NCI-H446 treated with DMSO at 0.1 percent for 48 hours (cell line): ENCODE measurements around the gene RPTOR.
A peak's percentile ranks its signal among the peaks of the same experiment; 100 is the strongest.
"Not testable (repeated sequence)": the region's sequence is repeated elsewhere in the genome, so short reads cannot be mapped to it uniquely, and the experiment has no call there.

Experiments used
- DNase-seq: peaks from one replicate; lab custom pipeline; 2025; lab: John Stamatoyannopoulos, UW

The RPTOR gene

DNA sequence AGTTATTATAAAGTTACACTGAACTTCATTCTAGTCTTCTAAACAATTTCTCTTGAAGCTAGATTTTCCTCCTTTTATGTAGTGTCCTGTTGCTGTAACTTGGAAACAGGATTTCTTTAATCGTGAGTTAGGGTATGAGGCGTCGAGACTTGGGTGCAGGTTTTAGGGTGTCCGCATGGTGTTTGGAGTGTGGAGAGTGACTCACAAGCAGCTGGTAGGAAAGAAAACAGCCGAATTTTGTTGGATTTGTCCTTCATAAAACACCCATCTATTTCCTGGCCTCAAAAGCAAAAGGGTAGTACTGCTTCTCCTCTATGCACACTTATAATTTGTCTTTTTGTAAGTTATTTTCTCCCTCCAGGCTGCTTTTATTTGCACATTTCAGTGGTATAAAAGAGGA is 1.6 kb downstream of the RPTOR start:
- DNase-seq = no peak

DNA sequence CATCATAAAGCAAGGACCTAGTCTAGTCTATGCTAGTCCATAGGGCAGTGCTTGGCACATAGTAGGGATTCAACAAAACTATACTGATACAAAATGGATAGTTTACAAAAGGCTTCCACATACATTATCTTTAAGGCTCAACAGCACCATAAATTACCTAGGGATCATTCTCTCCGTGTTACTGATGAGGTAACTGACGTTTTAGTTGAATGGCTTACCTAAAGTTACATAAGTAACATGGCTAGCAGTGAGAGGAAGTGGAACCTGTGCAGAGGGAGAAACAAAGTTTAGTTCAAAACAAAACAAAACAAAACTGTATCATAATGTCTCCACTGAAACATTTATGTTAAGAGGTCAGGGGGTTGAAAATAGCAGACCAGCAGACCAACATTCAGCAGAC is 7.9 kb downstream of the RPTOR start:
- no peak for DNase-seq

DNA sequence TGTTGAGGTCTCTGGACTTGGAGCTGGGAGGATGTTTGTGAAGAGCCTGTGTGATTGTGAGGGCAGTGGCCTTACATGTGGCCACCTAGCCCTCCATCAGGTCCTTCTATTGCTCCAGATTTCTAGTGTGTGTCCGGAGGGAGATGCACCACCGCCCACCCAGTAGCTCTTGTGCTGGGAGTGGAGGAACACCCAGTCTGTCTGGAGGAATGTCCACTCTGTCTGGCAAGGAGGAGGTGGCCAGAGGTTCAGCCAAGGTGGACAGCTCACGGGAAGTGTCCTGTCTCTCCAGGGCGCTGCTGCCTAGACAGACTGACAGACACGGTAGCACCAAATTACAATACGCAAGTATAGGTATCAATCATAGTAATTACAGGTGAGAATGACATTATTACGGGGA is 10.6 kb downstream of the RPTOR start:
- no peak for DNase-seq

DNA sequence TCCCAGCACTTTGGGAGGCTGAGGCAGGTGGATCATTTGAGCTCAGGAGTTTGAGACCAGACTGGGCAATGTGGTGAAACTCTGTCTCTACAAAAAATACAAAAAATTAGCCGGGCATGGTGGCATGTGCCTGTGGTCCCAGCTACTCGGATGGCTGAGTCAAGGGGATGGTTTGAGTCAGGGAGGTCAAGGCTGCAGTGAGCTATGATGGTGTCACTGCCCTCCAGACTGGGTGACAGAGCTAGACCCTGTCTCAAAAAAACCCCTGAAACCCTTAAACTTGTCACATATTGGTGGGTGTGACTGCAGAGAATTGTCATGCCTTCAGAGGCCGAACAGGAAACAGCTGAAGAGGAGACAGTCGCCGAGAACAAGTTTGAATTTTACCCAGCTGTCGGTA is 13.4 kb downstream of the RPTOR start:
- no peak for DNase-seq

DNA sequence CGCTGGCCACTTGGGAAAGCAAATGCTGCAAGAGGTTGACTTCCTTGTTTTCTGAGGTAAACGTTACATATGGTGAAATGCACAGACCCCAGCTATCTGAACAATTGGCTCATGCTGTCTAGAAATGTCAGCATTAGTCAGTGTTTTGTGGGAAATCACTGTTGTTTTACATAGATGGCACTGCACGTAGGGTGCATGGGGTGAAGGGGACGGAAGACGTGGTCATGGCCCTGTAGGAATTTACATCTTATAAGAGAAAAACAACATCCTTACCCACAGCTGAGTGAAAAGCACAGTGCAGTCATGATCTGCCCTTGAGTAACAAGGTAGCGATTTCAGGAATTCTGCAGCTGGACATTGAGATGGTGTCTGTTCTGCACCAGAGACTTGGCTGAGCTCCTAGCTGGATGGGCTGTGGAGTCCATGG is 15.2 kb downstream of the RPTOR start:
- DNase-seq = no peak

DNA sequence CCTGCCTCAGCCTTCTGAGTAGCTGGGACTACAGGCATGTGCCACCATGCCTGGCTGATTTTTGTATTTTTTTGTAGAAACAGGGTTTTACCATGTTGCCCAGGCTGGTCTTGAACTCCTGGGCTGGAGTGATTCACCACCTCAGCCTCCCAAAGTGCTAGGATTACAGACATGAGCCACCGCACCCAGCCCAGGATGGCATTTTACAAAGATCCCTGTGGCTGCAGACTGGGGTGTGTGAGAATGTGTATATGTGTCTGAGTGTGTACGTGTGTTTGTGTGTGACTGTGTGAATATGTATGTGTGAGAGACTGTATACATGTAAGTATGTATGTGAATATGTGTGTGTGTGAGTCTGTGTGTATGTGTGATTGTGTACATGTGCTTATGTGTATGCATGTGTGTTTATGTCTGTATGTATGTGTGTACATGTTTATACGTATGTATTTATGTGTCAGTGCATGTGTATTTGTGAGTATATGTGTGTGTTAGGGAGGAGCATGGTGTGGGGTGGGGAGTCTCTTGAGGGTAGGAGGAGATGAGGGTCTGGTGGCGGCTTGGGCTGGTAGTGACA is 17.0 kb downstream of the RPTOR start:
- DNase-seq = no peak

DNA sequence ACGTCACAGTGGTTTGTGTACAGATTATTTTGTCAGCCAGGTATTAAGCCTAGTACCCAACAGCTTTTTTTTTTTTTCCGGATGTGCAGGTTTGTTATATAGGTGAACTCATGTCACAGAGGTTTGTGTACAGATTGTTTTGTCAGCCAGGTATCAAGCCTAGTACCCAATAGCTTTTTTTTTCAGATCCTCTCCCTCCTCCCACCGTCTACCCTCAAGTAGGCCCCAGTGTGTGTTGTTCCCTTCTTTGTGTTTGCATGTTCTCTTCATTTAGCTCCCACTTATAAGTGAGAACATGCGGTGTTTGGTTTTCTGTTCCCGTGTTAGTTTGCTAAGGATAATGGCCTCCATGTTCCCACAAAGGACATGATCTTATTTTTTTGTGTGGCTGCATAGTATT is 19.9 kb downstream of the RPTOR start:
- DNase-seq = no peak

DNA sequence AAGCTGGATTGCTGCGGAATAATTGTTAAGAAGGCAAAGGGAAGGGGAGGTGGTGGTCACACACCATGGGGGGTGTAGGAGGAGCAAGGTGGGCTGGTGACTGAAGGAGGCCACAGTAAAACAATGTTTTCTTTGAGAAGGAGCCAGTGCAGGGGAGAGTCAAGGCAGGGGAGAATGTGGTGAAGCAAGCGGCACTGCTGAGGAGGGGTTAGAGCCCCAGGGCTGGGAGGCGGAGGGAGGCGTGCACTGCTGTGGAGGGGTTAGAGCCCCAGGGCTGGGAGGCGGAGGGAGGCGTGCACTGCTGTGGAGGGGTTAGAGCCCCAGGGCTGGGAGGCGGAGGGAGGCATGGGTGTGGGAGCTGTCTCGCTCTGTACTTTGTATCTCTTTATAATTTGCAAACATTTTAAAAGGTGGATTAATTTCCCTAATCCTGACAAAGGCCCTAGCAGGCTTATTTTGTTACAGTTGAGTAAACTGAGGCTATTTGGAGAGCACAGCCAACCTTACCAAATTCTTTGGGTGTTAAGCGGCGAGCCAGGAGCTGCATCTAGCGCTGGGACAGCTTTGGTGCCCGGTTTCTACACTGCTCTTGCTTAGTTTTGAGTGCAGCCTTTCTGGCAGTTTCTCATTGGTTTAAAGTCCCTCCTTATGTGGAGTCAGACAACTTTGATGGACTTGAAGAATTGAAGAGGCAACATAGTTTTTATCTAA is 20.9 kb downstream of the RPTOR start:
- no peak for DNase-seq

DNA sequence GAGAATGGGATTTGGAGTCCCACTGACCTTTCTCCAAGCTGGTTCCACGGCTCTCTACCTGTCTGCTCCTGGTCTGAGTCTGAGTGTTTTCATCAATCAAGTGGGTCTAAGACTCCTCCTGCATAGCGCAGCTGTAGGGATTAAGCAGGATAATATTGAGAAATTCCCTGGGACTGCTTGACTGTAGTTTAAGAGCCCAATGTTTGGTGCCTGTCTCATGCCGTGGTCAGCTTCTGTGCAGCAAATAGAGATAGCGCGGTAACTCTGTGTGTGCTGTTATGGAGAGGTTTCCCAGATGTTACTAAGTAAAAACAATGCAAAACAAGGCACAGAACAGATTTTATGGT is 21.4 kb downstream of the RPTOR start:
- DNase-seq = no peak

DNA sequence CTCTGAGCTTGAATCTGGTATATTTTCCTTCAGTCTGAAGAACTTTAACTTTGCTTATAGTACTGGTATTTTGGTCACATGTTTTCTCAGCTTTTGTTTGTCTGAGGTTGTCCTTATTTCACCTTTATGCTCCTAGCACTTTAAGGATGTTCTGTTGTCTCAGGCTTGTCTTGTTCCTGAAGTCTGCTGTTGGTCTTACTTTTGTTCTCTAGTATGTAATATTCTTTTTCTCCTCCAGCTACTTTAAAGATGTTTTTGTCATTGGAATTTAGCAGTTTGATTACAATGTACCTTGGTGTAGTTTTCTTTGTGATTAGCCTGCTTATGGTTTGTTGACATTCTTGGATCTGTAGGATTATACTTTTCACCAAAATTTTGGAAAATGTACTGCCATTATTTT is 23.6 kb downstream of the RPTOR start:
- no peak for DNase-seq

DNA sequence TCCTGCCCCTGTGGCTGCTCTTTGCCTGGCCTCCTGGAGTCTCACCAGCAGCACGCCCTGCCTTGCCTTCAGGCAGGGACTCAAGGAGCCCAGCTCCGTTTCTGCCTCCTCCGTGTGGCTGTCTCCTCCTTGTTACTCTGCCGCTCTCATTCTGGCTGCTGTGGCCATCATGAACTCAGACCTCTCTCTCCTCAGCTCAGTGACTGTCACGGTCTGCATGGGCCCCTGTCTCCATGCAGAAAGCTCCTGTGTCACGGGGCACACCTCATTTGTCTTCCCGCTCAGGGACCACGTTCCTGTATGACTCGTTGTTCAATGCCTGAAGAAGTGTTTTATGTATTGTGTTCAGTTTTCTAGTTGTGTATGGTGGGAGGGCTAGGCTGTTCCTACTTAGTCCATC is 25.3 kb downstream of the RPTOR start:
- no peak for DNase-seq

DNA sequence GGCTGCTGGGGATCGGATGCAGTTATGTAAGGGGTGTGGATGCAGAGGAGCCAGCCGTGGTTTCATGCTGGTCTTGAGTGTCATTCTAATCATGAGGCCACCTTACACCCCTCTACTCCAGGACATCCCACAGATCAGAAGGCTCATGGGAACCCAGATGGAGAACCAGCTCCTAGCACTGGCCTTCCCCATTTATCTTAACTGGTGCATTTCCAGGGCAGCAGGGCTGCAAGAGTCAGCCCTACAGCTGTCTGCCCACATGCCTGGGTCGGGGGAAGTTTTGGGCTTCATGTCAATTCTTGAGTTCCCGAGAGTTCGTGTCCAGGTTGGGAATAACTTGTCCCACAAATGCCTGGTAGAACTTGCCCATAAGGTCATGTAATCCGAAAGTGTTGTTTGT is 29.1 kb downstream of the RPTOR start:
- DNase-seq = no peak

DNA sequence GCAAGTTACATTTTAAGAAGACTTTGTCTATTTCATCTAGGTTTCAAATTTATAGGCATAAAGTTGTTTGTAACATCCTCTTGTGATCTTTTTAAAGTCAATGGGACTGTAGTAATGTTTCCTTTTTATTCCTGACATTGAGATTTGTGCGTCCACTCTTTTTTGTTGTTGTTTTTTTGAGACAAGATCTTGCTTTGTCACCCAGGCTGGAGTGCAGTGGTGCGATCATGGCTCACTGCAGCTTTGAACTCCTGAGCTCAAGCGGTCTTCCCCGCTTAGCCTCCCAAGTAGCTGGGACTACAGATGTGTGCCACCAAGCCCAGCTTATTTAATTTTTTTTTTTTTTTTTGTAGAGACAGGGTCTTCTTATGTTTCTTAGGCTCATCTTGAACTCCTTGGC is 29.9 kb downstream of the RPTOR start:
- DNase-seq = no peak

DNA sequence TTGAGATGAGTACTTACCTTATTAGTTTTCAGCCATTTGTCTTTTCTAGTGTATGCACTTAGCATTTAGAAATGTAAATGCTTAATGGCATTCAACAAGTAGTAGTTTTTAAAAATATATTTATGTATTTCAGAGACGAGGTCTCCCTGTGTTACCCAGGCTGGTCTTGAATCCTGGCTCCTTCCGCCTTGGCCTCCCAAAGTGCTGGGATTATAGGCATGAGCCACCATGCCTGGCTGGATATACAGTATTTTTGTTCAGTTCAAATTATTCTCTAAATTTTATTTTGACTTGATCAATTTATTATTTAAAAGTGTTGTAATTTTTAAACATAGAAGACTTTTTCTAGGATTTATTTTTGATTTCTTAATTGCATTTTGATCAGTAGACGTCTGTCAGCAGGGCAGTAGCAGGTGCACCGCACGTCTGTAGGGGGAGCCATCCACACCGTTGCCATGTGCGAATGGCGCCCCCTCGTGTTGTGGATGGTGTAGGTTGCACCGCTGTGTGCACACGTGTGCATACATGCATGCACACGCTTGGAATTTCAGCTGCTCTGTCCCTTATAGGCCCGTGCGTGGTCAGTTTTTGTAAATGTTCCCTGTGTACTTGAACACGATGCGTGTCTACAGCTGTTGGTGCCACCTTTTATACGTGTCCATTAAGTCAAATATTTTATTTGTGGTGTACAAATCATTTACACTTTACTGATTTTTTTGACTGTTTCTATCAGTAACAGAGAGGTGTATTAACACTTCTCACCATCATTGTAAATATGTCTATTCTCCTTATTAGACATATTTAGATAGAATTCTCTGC is 30.6 kb downstream of the RPTOR start:
- peak; percentile 39 for DNase-seq

DNA sequence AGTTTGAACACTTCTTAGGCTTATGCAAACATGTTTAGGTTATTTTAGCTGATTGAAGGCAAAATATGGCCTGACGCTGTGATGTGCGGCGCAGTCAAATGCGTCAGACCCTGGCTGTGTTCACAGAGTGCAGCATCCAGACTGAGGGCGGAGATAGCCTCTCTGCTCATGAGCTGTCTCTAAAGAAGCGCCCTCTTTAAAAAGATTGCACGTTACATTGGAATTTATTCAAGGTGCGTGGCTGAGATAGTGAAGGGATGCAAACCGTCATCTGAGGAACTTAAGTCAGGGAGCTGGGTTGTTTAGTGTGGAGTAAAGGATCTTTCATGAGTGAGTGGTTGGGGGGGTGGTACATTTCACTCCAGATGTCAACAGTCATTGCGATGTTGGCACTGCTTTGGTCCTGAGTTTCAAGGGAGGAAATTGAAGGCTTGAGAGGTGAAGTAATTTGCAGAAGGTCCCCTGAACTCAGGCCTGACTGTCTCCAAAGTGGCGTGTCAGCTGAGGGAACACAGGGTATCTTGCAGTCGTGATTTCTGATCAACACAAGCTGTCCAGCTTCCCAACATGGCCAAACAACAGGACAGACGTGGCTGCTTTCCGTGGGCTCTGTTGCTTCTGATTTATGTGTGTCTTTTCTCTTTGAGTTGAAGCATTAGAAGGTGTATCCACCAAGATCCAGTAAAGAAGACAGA is 33.4 kb downstream of the RPTOR start:
- no peak for DNase-seq

DNA sequence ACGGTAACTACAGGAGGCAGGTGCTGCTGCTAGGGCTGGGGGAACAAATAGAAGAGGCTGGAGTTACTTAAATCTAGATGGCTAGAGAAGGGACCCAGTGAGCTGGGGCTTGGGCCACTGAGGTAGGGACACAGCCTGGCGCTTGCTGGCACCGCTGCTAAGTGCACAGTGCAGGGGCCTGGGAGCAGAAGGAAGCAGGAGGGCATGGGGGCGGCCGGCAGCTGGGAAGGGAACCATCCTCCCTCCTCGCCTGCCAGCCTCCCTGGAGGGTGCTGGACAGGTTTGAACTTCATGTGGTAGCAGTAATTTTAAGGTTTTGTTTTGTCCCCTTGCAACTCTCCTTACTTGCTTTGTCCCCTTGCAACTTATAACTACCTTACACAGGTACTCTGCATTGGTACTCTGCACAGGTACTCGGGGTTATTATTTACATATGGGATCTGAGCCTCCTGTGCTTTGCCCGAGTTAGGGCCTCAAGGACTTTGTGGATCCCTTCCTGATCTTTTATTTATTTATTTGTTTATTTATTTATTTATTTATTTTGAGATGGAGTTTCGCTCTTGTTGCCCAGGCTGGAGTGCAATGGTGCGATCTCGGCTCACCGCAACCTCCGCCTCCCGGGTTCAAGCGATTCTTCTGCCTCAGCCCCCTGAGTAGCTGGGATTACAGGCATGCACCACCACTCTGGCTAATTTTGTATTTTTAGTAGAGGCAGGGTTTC is 34.2 kb downstream of the RPTOR start:
- DNase-seq = not testable (repeated sequence)

DNA sequence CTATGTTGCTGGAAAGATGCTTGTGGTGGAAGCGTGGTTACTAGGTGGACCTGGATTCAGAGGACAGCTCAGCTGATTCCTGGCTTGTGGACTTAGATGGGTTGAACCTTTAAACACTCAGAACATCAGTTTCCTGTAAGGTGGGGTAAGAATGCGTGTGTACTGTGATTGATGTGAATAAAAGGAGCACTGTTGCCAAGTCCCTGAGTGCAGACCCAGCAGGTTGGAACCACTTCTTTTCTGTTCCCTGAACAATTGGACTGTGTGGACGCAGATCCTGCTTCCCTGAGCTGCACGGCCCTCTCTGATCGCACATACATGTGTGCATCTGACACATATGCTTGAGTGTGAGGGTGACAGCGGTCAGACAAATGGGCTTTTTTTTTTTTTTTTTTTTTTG is 37.5 kb downstream of the RPTOR start:
- DNase-seq = no peak

DNA sequence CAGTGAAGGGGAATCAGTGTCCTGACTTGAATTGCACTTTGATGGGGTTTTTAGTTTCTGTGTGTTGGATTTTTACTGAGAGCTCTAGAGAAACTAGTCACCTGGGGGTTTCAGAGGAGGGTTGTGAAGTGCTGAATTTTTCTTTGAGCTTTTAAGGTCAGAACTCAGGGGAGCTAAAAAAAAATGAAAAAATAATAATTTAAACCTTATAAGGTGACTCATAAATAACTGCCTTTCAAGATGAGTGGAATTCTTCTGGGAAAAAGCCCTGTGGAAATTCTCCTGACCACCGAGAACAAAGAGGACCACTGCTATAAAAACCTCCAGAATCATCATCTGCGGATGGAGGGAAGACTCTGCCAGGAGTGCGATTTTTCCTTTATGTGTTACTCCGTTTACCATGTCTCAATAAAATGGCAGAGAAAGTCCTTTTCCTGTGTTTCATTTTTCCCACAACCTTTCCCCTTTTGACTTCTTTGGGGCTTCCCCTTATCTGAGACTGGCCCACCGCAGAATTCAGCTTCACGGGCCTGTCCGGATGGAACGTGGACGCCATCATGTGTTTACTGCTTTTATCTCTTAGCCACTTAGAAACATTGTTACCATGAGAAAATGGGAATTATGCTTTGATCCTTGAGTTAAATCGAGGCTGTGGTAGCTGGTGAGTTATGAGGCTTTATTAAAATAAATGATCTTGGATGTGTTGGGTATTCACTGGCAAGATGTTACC is 39.7 kb downstream of the RPTOR start:
- DNase-seq = no peak

DNA sequence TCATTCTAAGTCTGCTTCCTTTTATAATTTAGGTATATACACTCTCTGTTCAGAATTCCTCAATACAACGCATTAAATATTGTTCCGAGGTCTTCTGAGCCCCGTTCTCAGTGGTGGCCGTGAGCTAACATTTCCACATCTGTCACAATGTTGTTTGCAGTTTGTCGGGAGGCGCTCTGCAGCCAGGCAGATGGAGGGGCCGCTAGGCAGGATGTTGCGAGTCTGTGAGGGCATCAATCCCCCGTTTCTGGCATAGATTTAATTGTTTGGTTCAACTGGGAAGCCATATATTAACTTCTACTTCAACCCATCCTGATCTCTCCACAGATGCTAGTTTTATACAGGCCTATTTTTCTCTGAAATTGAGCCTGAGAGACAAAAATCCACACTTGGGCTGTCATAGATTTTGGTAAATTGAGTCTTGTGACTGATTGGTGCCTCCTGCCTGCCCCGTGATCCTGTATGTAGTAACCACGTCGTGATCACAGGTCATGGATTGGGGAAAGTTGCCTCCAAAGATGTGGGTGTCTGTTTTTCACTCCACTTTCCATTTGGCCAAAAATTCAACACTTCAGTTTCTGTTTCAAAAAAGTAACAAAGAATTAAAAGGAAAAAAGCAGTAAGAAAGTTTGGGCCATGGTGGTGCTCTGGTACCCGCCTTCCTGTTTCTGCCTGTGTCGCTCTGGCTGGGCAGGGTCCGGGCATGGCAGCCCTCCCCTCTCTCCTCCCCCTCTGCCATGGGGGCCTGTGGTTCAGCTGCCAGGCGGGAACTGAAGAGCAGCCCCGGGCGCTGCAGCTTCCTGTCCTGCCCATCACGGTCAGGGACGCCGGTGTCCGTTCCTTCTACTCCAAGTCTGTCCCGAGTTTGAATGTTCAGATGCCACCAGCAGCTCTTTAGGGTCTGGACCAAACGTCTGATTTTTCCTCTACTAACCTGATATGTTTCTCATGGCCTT is 41.5 kb downstream of the RPTOR start:
- peak; percentile 31 for DNase-seq

DNA sequence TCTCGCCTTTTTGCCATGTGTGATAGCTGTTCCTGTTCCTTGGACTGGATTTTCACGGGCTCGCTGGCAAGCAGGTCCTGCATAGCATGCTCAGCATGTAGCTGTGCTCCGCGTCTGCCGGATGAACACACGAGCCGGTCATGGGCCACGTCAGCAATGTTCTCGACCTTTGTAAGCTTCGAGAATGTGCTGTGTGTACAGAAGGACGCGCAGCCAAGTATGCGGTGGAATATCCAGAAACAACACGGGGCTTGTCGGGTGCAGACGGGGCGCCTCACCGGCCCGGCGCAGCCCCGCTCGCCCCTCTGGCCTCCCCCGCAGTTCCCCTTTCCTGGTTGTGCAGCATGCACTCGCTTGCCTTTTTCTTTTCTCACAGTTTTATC is 42.2 kb downstream of the RPTOR start:
- no peak for DNase-seq
